Mesenteric fat pad (tissue), 1 donor: Measurements from ENCODE around the gene TMEM63C. TPM values are rescaled to one million over a fixed set of nuclear protein-coding genes. Genes with fewer than 3 reads are reported as not detected.

Source experiments
- DNase-seq: peaks from one replicate; pipeline ENCODE4 v3.0.0-alpha.2; 2020; ENCODE audit warnings: low spot score
- long read RNA-seq: library from polyadenylated mRNA; unstranded; transcript quantifications from one replicate; pipeline ENCODE4 v2.0.0, GENCODE V29; 2020
- total RNA-seq: library from RNA; stranded (reverse); fragmentation: NEBNext Ultra II Directional; extraction: Animal tissue kit (Norgen Biotek cat#: 25700); gene quantifications from one replicate; pipeline ENCODE4 v1.2.1, GENCODE V29; 2021
- donor health status: DM: yes; HTN: yes; CAD: no.

Gene TMEM63C, protein sequence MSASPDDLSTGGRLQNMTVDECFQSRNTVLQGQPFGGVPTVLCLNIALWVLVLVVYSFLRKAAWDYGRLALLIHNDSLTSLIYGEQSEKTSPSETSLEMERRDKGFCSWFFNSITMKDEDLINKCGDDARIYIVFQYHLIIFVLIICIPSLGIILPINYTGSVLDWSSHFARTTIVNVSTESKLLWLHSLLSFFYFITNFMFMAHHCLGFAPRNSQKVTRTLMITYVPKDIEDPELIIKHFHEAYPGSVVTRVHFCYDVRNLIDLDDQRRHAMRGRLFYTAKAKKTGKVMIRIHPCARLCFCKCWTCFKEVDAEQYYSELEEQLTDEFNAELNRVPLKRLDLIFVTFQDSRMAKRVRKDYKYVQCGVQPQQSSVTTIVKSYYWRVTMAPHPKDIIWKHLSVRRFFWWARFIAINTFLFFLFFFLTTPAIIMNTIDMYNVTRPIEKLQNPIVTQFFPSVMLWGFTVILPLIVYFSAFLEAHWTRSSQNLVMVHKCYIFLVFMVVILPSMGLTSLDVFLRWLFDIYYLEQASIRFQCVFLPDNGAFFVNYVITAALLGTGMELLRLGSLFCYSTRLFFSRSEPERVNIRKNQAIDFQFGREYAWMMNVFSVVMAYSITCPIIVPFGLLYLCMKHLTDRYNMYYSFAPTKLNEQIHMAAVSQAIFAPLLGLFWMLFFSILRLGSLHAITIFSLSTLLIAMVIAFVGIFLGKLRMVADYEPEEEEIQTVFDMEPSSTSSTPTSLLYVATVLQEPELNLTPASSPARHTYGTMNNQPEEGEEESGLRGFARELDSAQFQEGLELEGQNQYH
- total RNA-seq, result 0.51 TPM
- long read RNA-seq, result 0 reads

DNA sequence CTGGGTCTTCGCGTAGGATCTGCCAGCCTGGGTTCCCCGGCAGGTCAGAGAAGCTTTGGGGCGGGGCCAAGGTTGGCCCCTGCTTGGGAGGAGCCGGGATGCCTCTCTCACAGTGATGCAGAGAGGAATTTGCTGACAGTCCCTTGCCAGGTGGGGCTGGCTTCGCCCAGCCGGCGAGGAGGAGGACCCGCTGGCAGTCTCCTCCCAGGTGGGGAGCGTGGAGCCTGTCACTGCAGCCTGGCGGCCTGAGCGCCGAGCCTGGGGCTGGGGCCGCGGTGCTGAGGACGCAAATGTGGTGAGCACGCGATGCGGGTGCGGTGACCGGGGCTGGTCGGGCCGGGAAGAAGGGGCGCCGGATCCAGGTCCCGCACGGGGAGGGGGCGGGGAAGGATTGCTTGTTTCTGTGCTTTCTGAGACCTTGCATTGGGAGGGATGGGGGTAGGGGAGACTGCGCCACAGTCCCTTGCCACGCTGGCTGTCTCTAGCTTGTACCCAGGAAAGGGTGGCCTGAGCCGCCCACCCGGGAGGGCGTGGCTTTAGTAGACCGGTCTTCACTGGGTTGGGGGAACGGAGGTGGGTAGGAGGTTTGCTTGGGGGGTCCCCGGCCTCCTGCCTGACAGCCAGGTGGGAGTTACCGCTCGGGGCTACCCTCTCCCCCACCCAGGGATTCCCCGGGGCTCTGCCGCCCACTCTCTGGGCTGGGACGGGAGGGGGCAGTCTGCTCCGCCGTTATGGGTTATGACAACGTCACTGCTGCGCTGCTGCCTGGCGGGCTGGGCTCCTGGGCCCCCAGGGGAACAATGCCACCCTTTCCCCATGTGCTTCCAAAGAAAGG, at the start of gene TMEM63C:
Gene TMEM63C, plus strand, starts transcription at position 196 of the 835 bp plus-strand sequence. CDS start 37,016 bp downstream, outside the sequence.
- no peak for DNase-seq

DNA sequence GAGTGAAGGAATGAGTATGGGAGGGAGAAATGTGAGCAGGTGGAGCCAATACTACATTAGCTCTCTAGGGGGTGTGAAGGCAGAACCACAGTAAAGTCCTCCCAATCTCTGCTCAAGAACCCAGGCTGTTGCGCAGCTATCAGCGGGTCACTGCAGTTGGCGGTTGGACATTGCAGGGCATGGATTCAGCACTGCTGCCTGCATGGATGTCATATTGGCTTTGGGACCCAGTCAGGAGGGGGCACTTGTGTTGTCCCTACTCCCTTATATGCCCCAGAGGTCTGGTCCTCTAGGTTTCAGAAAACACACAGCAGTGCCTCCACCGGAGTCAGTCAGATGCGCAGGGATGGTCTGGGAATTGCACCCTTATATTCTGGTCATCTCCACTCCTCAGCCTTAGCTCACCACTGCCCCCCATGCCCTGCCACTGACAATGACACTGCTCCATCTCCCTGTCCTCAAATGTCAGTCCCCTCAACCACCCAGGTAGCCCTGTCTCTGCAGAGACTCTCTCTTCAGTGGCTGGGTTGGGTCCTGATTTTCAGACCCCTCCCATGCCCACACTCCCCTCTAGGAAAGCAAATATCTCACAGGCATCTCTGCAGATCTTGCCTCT, 49.6 kb upstream of the TMEM63C start:
- DNase-seq, result peak; percentile 30

DNA sequence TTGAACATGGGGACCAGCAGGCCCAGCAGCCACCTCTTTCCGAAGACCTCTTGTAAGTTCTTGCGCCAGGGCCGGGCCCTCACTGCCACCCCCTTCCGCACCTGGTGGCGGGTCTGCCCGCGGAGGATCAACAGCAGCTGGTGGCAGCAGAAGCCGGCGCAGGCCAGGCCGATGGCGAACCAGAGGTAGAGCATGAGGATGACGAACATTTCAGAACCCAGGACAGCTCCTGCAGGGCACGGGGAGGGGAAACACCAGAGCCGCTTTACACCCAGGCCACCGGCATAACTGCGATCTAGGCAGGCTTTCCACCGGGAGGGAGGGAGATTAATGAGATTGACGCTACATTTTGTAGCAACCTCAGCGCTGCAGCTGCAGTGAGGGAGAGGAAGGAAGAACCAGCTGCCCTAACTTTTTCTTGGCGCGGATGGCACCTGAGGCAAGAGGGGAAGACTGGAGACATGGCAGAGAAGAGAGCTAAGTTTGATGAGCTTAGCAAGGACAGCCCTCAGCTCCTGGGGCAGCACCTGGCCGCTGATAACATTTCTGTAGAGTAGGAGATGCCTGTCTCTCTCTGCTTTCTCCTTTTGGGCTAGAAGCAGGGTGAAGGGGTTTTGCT, 47.8 kb upstream of the TMEM63C start:
- DNase-seq, result peak; percentile 77

DNA sequence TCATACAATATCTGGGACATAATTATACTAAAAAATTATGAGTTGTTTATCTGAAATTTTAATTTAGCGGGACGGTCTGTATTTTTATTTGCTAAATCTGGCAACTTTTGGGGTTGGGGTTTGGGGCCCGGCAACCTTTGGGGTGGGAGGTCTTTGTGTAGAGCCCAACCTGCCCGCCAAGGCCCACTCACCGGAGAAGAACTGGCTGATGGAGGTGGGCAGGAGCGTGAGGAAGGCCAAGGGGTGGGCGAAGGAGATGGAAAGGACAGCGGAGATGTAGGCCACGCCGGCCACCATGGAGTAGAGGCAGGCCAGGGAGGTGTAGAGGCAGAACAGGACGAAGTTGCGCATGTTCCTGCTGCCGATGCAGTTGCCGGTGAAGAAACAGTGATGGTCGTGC, 42.6 kb upstream of the TMEM63C start:
- no peak for DNase-seq

DNA sequence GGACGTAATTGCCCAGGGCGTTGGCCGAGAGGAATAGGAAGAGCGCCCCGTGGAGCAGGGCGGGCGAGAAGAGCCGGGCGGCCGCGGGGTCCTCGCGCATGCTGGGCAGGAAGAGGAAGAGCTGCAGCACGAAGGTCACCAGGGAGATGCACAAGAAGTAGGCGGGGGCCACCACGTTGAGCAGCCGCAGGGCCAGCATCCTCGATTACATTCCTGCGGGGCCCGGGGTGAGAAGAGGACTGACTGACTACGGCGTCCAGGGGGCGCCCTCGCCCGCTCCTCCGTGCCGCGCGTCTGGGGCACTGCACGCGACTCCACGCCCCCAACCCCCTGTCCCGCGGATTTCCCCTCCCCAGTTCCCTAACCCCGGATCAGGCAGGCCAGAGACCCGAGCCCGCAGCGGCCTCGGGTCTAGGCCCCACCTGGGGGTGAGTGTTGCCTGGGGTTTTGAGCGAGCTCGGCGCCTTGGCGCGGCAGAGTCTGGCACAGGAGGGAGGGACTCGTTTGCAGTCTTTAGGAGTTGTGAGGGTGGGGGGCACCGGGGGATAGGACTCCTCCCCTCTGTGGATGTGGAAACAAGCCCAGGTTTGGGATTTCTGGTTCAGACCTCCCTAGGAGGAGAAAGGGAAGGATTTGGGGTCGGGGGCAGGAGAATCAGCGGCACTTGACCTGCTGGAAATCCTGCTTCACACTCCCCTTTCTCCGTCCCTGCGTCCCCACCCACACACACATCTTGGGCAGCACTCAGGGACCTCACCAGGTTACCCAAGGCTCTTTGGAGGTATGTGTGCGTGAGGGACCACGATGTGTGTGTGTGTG, 41.8 kb upstream of the TMEM63C start:
- no peak for DNase-seq

DNA sequence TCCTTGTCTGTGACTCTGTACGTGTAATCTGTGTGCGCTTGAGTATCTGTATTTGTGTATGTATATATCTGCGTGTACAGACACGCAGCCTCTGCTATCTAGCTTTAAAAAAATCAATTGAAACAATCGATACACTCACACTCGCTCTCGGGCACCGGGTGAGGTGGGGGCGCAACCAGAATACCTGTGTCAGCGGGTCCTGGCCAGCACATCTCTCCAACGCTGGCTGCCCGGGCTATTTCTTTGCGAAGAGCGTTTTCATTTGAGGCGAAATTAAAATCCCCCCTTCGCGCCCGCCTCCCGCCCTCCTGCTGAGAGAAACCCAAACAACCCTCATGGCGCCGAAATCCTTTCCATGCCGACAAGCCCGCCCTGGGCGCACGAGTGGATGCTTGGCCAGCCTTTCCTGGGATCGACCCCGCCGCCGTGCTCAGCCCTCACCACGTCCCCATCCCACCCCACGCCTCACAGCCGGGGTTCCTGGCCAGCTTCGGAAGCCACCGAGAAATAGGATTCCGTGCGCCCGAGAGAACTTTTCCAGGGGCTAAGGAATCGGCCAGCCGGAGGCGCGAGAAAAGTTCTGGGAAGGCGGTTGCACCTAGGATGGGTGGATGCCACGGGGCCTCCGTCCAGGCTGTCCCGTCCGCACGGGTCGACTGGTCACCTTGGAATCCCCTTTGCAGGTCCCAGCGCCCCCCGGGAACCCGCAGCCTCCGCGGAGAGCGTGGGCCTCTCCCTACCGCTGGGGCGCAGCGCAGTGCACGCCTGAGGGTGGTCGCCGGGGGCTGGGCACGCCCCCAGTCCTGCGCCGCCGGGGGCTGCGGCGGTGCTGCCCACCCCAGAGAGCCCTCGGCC, 41.0 kb upstream of the TMEM63C start:
- no peak for DNase-seq

DNA sequence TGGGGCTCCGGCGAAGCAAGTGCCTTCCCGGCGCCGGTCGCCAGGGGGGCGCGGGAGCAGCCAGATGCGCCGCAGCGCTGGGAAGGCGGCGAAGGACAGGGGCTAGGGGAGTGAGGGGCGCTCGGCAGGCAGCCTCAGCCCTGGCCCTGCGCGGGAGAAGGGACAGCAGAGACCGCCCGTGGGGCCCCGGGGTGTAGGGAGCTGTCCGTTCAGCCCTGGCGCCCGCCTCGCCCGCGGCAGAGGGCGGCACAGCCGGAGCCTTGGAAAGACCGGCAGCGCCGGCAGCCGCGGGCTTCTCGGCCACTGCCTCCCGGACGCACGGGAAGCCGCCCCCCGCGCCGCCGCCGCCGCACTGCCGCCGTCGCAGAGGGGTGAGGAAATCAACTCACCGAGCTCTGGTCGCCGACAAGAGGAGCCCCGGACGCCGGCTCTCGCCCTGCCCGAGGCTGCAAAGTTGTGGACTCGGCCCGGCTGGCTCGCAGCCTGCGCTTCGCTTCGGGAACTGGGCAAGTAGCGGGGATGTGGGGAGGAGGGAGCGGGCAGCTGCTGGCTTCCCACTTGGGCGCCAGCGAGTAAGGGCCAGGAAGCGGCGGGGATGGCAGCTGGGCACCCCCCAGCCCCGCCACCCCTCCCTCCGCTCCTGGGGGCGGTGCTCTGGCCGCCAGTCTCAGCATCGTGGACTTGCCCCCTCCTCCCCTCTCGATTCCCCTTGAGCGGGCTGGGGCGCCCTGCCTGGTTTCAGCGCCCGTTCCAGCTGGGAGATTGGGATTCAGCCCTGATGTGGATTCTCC, 40.2 kb upstream of the TMEM63C start, which contains the start of gene ZDHHC22:
Gene ZDHHC22, minus strand, starts transcription at position 578 of the 791 bp plus-strand sequence. CDS start 2,053 bp downstream, outside the sequence.
- no peak for DNase-seq

DNA sequence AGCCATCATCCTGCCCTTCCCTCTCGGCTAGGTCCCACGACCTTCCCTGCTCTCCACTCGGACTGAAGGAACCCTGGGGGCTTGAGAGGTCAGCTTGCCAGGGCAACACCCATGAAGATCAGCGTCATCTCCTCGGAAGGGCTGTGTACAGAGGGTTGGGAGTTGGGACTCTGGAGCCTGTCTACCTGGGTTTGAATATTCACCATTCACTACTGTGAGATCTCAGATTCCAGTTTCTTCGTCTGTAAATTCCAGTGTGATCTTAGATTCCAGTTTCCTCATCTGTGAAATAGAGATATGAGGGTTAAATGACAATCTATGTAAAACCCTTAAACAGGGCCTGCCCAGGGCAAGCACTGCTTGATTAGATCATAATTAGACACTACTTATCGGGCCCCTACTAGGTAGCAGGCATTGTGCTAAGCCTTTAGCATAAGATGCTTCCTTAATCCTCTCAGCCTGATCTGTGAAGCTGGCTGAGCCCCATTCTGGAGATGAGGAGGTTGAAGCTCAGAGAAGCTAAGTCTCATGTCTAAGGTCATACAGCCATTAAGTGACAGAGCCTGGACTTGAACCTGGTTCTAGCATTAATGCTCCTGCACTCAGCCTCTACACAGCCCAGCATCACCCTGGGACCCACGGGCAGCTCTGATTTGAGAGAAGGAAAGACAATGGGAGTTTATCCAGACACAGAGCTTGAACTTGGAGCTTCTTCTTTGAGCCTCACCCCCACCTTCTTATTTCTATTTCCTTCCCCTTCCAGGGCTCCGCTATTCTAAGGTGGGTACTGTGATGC, 39.4 kb upstream of the TMEM63C start:
- no peak for DNase-seq

DNA sequence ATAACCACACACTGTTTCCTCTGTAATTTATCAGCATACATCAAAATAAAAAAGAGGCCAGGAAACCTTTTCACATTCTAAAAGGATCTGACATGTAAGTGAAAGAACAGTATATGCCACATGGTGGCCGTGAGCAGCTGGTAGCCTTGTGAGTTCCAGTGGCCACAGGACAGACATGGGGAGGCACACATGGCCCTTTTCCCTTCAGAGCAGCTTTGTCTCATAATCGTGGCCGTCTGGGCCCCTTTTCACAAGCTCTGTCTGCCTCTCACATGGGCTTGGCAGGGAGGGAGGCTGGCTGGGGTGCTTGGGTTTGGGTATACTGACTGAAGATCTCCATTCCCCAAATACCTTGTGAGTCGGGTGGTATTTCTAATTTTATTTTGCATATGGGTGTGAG, 38.5 kb upstream of the TMEM63C start:
- no peak for DNase-seq

DNA sequence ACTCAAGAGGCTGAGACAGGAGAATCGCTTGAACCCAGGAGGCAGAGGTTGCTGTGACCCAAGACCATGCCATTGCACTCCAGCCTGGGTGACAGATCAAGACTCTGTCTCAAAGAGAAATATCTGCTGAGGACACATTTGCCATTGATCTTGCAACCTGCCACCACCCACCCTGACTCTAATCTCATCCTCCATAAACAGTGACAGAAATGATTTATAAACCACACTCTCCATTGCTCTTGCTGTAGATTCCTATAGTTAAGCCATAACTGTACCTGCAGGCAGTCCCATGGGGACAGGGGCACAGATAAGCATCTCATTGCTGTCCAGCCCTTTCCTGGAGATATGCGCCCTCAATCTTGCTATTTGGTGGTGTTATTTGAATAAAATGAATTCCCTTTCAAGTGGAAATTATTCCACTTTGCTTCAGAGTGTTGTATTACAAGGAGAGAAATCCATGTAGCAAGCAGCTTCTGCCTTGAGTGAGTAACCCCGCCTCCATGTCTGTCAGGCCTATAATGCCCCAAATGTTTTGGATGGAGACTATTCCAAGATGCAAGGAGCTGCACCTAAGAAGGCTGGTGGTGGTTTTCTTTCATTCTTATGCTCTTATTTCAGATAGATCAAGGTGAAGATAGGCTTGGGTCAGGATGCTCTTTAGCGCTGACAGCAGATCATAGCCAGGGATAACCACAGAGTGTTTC, 37.0 kb upstream of the TMEM63C start:
- no peak for DNase-seq

DNA sequence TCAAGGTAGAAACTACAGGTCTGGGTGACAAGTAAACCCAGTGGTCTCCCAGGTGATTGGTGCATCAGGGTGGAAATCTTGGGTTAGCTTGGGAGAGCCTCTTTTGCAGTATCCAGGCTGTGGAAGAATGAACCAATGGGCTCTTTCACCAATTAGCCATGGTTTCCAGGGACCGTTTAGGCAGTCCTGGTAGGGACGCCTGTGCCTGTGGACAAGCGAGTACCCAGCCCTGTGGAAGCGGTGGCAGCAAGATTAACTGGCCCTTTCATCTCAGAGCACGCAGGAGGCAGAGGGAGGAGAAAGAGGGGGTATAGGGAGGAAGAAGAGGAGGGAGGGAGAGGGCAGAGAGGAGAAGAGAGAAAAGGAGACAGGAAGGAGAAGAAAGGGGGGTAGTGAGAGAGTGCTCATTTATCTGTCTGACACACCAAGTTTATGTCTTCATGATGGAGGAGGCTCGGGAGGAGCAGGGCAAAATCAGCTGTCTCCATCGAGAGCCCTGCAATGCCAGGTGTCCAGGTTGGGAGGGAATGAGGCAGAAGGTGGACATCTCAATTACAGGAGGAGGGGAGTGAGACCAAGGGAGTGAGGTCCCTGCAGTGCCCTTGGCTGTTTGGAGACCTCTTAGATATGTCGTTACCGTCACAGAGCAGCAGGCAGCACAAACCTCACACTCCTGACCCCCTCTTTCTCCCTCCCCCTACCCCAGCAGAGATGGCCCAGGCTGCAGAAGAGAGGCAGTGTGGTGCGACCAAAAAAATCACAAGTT, 35.4 kb upstream of the TMEM63C start:
- DNase-seq, result peak; percentile 59

DNA sequence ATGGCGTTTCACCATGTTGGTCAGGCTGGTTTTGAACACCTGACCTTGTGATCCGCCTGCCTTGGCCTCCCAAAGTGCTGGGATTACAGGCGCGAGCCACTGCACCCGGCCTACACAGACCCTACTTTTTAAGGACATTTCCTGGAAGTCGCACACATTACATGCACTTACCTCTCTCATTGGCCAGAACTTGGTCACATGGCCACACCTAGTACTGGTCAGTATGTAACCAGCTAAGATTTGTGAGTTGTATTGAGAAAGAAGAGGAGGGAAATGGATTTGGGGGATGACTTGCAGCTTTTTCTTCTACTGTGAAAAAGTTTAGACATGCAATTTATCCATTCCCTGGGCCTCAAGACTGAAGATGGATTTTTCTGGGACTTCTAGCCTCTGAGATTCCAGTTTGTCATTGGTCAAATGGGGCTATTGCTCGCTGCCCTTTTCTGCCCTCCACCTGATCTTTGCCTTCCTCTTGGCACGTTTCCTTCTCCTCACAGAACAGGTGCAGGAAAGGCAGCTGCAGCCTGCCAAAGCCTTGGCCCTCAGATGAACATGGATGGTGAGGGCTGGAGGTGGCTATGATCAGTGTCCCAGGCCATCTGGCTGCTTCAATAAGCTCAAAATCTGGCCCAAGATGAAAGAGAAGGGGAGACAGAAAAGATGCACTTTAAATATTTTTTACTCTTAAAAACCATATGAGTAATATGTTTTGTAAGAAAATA, 32.9 kb upstream of the TMEM63C start:
- DNase-seq, result peak; percentile 35

DNA sequence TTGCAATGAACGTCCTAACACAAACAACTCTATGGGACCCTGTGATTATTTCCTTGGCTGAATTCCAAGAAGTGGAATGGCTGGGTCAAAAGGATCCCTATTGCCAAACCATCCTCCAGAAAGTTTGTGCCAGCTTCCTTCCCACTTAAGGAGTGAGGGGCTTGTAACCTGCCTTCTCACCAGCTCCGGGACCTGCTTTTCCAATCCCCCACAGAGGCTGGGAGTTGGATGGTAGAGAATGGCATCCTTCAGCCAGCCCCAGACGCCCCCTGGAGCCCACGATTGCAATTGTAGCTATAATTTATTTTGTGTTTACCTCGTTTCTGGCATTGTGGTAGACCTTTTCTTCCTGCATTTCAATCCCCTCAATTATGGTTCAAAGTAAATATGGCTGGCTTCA, 30.4 kb upstream of the TMEM63C start:
- peak; percentile 26 for DNase-seq

DNA sequence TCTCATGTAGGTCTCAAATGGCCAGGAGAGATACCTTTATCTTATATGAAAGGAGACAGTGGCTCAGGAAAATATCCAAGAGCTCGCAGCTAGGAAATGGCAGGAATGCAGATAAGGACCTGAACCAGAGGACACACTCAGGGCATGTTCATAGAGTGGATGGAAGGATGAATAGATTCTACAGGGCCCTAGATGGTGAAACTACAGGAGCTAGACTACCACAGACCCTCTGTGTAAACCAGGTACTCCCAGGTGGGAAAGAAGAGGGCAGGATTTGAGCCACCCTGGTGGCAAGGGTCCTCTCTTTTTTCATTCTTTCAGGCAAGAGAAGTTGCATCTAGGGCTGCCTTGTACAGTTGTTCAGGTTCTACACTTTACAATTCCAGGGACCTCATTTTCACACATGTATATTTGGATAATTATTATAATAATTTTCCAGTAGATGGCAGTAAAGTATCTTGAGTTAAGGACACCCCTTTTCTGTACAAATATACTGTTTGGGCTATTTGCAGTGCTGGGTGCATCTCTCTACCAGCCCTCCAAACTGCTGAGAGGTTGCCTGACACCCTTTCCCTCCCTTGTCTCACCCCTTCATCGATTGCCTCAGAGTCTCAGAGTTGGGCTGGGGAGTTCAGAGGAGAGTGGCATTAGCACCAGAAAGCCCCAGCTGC, 29.5 kb upstream of the TMEM63C start:
- no peak for DNase-seq
